ENCODE data around the gene KCNG4. TPM values are rescaled to one million over a fixed set of nuclear protein-coding genes. Genes with fewer than 3 reads are reported as not detected.

Gene KCNG4
- polyA plus RNA-seq, 3 donors = not detected

- H3K27ac Mint-ChIP-seq = peak overlapping the region in 2 of 7 donors; percentile 19 to 57
- H3K4me2 ChIP-seq (replicated peaks; ENCODE audit: extremely low read depth, low read length, poor library complexity, severe bottlenecking) = peak overlapping the region; percentile 19
- peaks cover 12 to 20% of the 10 kb centered on the region in 2 donors for H3K4me1 ChIP-seq (ENCODE audit: control insufficient read depth in 1 of 2, insufficient read depth in 2 of 2, low read length in 2 of 2)
- no peak overlapping the region for H3K4me3 ChIP-seq (replicated peaks in 1 of 3; ENCODE audit: low read depth in 2 of 3, low read length in 3 of 3)
- no peaks in the 10 kb centered on the region for H3K79me2 ChIP-seq (ENCODE audit: insufficient read depth, low read length)
- intact Hi-C loops (cut with micrococcal nuclease) = loop anchor here in 1 of 2 donors (10.0 kb wide), 1 partner anchor 50 kb away; the partner anchor contains the start of genes DNAAF1 and HSDL1
- no peaks in the 10 kb centered on the region for H3K27me3 ChIP-seq (ENCODE audit: control insufficient read depth in 2 of 2, insufficient read depth in 2 of 2, low read length in 2 of 2)
- no peaks in the 10 kb centered on the region for H3K9me3 ChIP-seq (replicated peaks in 1 of 2; ENCODE audit: control insufficient read depth in 1 of 2, insufficient read depth in 1 of 2, low read length in 2 of 2)
- no peaks in the 10 kb centered on the region for H3K9me3 Mint-ChIP-seq
- H3K36me3 Mint-ChIP-seq = no peaks in the 10 kb centered on the region
- H3K27me3 Mint-ChIP-seq (ENCODE audit: low read depth in 3 of 3) = peaks cover 0 to 14% (median 6%) of the 10 kb centered on the region in 3 donors
- H3K4me3 Mint-ChIP-seq = peak overlapping the region; percentile 37 to 63
- DNase-seq = peak in 2 of 3 donors; percentile 39 to 59
- peak overlapping the region; percentile 68 for H2AFZ ChIP-seq (ENCODE audit: insufficient read depth, low read depth, low read length, poor library complexity, severe bottlenecking)
- no peaks in the 10 kb centered on the region for H4K20me1 ChIP-seq (ENCODE audit: insufficient read depth, low read length)
- 56% methylated on average over 24 of the region's 34 CpGs for WGBS (ENCODE audit: insufficient coverage)
- H3K27ac ChIP-seq (ENCODE audit: low read depth in 1 of 2, low read length in 2 of 2) = no peak overlapping the region
- no peak for TF ChIP-seq CTCF (IDR thresholded peaks at IDR 0.05)
- no peaks in the 10 kb centered on the region for H3K36me3 ChIP-seq (replicated peaks in 1 of 2; ENCODE audit: control insufficient read depth in 1 of 2, insufficient read depth in 2 of 2, low read length in 2 of 2)
- peaks cover 23% of the 10 kb centered on the region for H3K4me1 Mint-ChIP-seq
- no peak overlapping the region for H3K9ac ChIP-seq (ENCODE audit: insufficient read depth, low read length, poor library complexity, severe bottlenecking)
Measured at GRCh38 chr16:84194470-84195200, 45.2 kb downstream of the KCNG4 start.

GRCh38 chr16:84194018-84194417 lies 45.8 kb downstream of the KCNG4 start:
- H3K36me3 Mint-ChIP-seq = no peaks in the 10 kb centered on the region
- H3K27ac ChIP-seq (ENCODE audit: low read depth in 1 of 2, low read length in 2 of 2) = no peak overlapping the region
- no peak for DNase-seq
- peak overlapping the region; percentile 37 to 63 for H3K4me3 Mint-ChIP-seq
- peak overlapping the region in 2 of 7 donors; percentile 58 to 59 for H3K27ac Mint-ChIP-seq
- H3K9me3 ChIP-seq (replicated peaks in 1 of 2; ENCODE audit: control insufficient read depth in 1 of 2, insufficient read depth in 1 of 2, low read length in 2 of 2) = no peaks in the 10 kb centered on the region
- no peak overlapping the region for H3K9ac ChIP-seq (ENCODE audit: insufficient read depth, low read length, poor library complexity, severe bottlenecking)
- H3K4me3 ChIP-seq (replicated peaks in 1 of 3; ENCODE audit: low read depth in 2 of 3, low read length in 3 of 3) = no peak overlapping the region
- no peaks in the 10 kb centered on the region for H3K27me3 ChIP-seq (ENCODE audit: control insufficient read depth in 2 of 2, insufficient read depth in 2 of 2, low read length in 2 of 2)
- 85% methylated on average over 7 of the region's 11 CpGs for WGBS (ENCODE audit: insufficient coverage)
- peaks cover 16% of the 10 kb centered on the region for H3K4me1 Mint-ChIP-seq
- H3K4me2 ChIP-seq (replicated peaks; ENCODE audit: extremely low read depth, low read length, poor library complexity, severe bottlenecking) = peak overlapping the region; percentile 19
- H4K20me1 ChIP-seq (ENCODE audit: insufficient read depth, low read length) = no peaks in the 10 kb centered on the region
- peaks cover 6 to 14% of the 10 kb centered on the region in 2 donors for H3K4me1 ChIP-seq (ENCODE audit: control insufficient read depth in 1 of 2, insufficient read depth in 2 of 2, low read length in 2 of 2)
- peak overlapping the region; percentile 68 for H2AFZ ChIP-seq (ENCODE audit: insufficient read depth, low read depth, low read length, poor library complexity, severe bottlenecking)
- H3K36me3 ChIP-seq (replicated peaks in 1 of 2; ENCODE audit: control insufficient read depth in 1 of 2, insufficient read depth in 2 of 2, low read length in 2 of 2) = no peaks in the 10 kb centered on the region
- peaks cover 0 to 14% (median 6%) of the 10 kb centered on the region in 3 donors for H3K27me3 Mint-ChIP-seq (ENCODE audit: low read depth in 3 of 3)
- no peak for TF ChIP-seq CTCF (IDR thresholded peaks at IDR 0.05)
- H3K9me3 Mint-ChIP-seq = no peaks in the 10 kb centered on the region
- intact Hi-C loops (cut with micrococcal nuclease) = loop anchor here in 1 of 2 donors (10.0 kb wide), 1 partner anchor 49 kb away; the partner anchor contains the start of genes DNAAF1 and HSDL1
- H3K79me2 ChIP-seq (ENCODE audit: insufficient read depth, low read length) = no peaks in the 10 kb centered on the region
